ENCODE data around the gene CRYM. TPM values are rescaled to one million over a fixed set of nuclear protein-coding genes. Genes with fewer than 3 reads are reported as not detected.

The CRYM gene
- total RNA-seq, 1 experiment from 2014 or later, result 4.9 TPM

GRCh38 chr16:21236831-21237230 is 41.3 kb downstream of the CRYM start:
- Histone ChIP-seq H3K4me3 (replicated peaks in 1 of 2; ENCODE audit: low read depth in 1 of 2, low read length in 2 of 2) (no peak overlapping the region), H2AFZ (ENCODE audit: low read depth, low read length, poor library complexity, severe bottlenecking) (no peak overlapping the region), H3K4me1 (ENCODE audit: control insufficient read depth in 1 of 2, insufficient read depth in 2 of 2, low read length in 2 of 2) (no peaks in the 10 kb centered on the region), H3K27me3 (ENCODE audit: insufficient read depth, low read length) (0 out of 2 replicates have a peak, but pooled peaks cover 4% of the 10 kb centered on the region), H3K9me2 (ENCODE audit: insufficient read depth) (no peaks in the 10 kb centered on the region; the same call in 1 of the 2 replicates), H4K20me1 (ENCODE audit: insufficient read depth) (no peaks in the 10 kb centered on the region), H3K9ac (ENCODE audit: low read length) (no peak overlapping the region), H3K9me3 (ENCODE audit: control insufficient read depth in 1 of 2, insufficient read depth in 1 of 2, low read depth in 1 of 2, low read length in 2 of 2) (no peaks in the 10 kb centered on the region), H3K4me2 (ENCODE audit: low read length) (no peak overlapping the region), H3K36me3 (ENCODE audit: control insufficient read depth in 1 of 2, insufficient read depth in 2 of 2, low read length in 2 of 2) (no peaks in the 10 kb centered on the region), H3K27ac (ENCODE audit: low read depth, low read length) (no peak overlapping the region), H3K79me2 (ENCODE audit: insufficient read depth, low read length) (no peaks in the 10 kb centered on the region)
- BruUV-seq (replicated peaks), result no TSS peak
- intact Hi-C loops (cut with micrococcal nuclease), result no loop called here
- DNase-seq (ENCODE audit: low read depth, low spot score) (no peak), ATAC-seq (no peak)
- ChIA-PET POLR2A (no interaction called here), RAD21 (ENCODE audit: low non-redundant PET in 1 of 2, low total read pairs in 2 of 2, uncharacterized antibody in 2 of 2, unreplicated experiment in 2 of 2) (no interaction called here), CTCF (no interaction called here)
- TF ChIP-seq MAX (IDR thresholded peaks at IDR 0.05), result no peak
- no peak for TF ChIP-seq REST (IDR thresholded peaks at IDR 0.05; ENCODE audit: low read depth)
- no peak for TF ChIP-seq ZNF274 (IDR thresholded peaks at IDR 0.05; ENCODE audit: low read depth, low read length)
- no peak for TF ChIP-seq SIN3A (IDR thresholded peaks at IDR 0.05; ENCODE audit: low read depth)
- no peak for TF ChIP-seq CBX3 (IDR thresholded peaks at IDR 0.05; ENCODE audit: low read depth)
- TF ChIP-seq YY1 (IDR thresholded peaks at IDR 0.05; ENCODE audit: extremely low read depth, insufficient replicate concordance, low read depth, low read length), result no peak
- no peak for TF ChIP-seq CTCF (IDR thresholded peaks at IDR 0.05 in 2 of 3, conservative IDR thresholded peaks at IDR 0.05 in 1 of 3; ENCODE audit: borderline replicate concordance in 1 of 3, insufficient read depth in 1 of 3, low read depth in 2 of 3, low read length in 2 of 3)
- no peak for TF ChIP-seq CEBPB (IDR thresholded peaks at IDR 0.05; ENCODE audit: low read depth)
- no peak for TF ChIP-seq SRF (IDR thresholded peaks at IDR 0.05; ENCODE audit: low read depth)
- no peak for TF ChIP-seq ZFX (IDR thresholded peaks at IDR 0.05)
- TF ChIP-seq ZBTB33 (IDR thresholded peaks at IDR 0.05; ENCODE audit: extremely low read depth, insufficient replicate concordance, low read length), result no peak
- no peak for TF ChIP-seq POLR2A (IDR thresholded peaks at IDR 0.05; ENCODE audit: borderline replicate concordance, extremely low read depth, insufficient read depth, insufficient read length)
- no peak for TF ChIP-seq EZH2phosphoT487 (IDR thresholded peaks at IDR 0.05; ENCODE audit: borderline replicate concordance)
- no peak for TF ChIP-seq ATF3 (IDR thresholded peaks at IDR 0.05)
